Right cardiac atrium (tissue), 5 donors: ENCODE measurements around the gene NRXN2. TPM values are rescaled to one million over a fixed set of nuclear protein-coding genes. Genes with fewer than 3 reads are reported as not detected.

Experiments used
- ATAC-seq, 2 donors: fragments of 200-7000 bp; cut with Tn5 transposase; one replicate each; pipeline versions ENCODE4 v1.8.0 to v1.9.1; 2020; ENCODE audit warnings: moderate library complexity in 2 of 2, mild to moderate bottlenecking in 1 of 2
- DNase-seq, 3 donors: peaks; one replicate each; pipeline ENCODE4 v3.0.0-alpha.2; 2020
- H3K27ac ChIP-seq: one replicate; pipeline ENCODE4 v1.5.1; 2013; ENCODE audit warnings: mild to moderate bottlenecking, low read length, control low read depth, moderate library complexity
- H3K27me3 ChIP-seq: one replicate; pipeline ENCODE4 v1.6.1; 2013; ENCODE audit not compliant: control insufficient read depth, insufficient read depth
- H3K4me1 ChIP-seq: one replicate; pipeline ENCODE4 v1.6.1; 2013; ENCODE audit warnings: low read length; ENCODE audit not compliant: control insufficient read depth, insufficient read depth
- H3K4me3 ChIP-seq: one replicate; pipeline ENCODE4 v1.5.1; 2013; ENCODE audit warnings: low read length, control low read depth
- H3K9me3 ChIP-seq: one replicate; pipeline ENCODE4 v1.6.1; 2013; ENCODE audit warnings: low read length; ENCODE audit not compliant: control insufficient read depth
- WGBS: extraction: QIAGEN DNeasy Blood & Tissue Kit; methylation state at CpG from one replicate; pipeline ENCODE4 v1.1.7; 2013; 5-methylcytosine and 5-hydroxymethylcytosine counted together
- intact Hi-C, 4 donors: fragments of 100-400 bp; cut with DNase I; formaldehyde crosslinking; loops; one replicate each; pipeline versions ENCODE4 v1.11.0 to v1.14.0; 2022 to 2023
- polyA plus RNA-seq: library from polyadenylated mRNA; stranded (reverse); fragments of 200-250 nt; gene quantifications from one replicate; pipeline ENCODE4 v1.2.3, GENCODE V29; 2013
- total RNA-seq, 4 donors: library from RNA; stranded (reverse); fragmentation: NEBNext Ultra II Directional; extraction: Animal tissue kit (Norgen Biotek cat#: 25700); gene quantifications; one replicate each; pipeline ENCODE4 v1.2.1, GENCODE V29; 2021
- donor health status: healthy with polysubstance abuse.
- donor health status: DM: no; HTN: yes; CAD: no.
- donor health status: DM: no; HTN: no; CAD: no.
- donor health status: DM: no; HTN: yes; CAD: no; lungs with severe emphysema.
- donor health status: DM: yes; HTN: yes; CAD: no.

NRXN2 gene
- total and polyA plus RNA-seq, 5 donors = 2.1 to 5.7 (median 2.7) TPM

DNA sequence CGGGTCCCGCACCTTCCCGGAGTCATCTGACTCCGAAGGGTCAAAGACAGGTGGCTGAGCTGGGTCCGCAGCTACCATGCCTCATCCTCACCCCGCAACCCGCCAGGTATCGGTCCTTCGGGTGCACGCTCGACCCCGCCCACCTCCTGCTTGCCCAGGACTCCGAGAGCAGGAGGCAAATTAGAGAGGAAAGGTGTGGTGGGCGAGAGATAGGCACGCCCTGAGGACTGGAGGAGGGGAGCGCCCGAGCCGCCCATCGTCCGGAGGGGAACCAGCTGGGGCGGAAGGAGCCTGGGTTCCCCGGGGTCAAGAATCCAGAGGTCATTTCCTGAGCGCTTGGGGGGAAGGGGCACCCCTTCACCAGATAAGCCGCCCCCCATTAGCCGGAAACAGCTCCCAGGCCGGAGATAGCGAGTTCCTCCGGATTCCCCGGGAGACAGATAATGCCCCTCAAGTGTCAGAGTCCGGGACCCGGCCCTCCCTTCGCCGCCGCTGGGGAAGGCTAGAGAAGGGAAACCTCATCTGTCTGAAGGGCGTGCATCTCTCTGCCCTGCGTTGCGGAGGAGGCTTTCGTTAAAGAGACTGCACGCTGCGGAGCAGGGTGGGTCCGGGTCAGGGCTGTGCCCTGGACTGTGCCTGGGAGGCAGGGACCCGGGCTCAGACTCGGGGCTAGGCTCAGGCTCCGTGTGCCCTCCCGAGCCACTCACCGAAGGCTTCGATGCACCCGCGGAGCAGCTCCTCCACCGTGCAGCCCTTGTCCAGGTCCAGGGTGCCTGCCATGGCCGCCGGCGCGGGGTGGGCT lies 19.3 kb upstream of the NRXN2 start:
- WGBS = 12% methylated on average over 54 of the region's 54 CpGs
- Histone ChIP-seq H3K27me3 (no peaks in the 10 kb centered on the region), H3K27ac (no peak overlapping the region), H3K4me3 (peak overlapping the region; percentile 77), H3K4me1 (no peaks in the 10 kb centered on the region), H3K9me3 (no peaks in the 10 kb centered on the region)
- intact Hi-C loops = no loop called here
- ATAC-seq = peak in 1 of 2 donors; percentile 3
- DNase-seq = peak in 2 of 3 donors; percentile 68 to 81

DNA sequence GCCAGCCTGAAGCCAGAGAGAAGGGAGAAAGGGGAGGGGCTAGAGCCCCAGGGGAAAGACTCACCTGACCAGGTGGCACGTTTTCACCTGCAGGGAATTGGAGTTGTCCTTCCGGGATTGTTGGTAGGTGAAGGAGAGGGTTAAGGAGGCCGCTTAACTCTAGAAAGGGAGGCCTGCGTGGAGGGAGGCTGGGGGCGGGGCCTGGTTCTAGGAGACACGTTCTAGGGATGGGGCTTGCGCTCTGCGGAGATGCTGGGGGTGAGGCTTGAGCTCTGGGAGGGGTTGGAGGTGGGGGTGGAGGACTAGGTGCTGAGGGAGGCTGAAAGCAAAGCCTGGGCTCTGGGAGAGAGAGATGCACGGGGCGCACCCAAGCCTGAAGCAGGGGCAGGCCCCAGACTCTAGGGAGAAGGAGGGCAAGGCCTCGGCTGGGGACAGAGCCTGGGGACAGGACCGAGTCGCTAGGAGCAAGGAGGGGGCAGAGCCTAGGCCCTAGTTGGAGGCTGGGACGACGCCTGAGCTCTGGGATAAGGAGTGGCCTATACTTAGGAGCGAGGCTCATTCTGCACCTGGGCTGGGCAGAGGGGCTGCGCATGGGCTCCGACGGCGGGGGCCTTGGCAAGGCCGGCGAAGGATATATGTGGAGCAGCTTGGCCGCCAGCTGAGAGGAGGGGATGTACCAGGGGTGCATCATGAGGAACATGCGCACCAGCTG lies 18.5 kb upstream of the NRXN2 start:
- Histone ChIP-seq H3K9me3 (no peaks in the 10 kb centered on the region), H3K27ac (no peak overlapping the region), H3K4me3 (no peak overlapping the region), H3K4me1 (no peaks in the 10 kb centered on the region), H3K27me3 (no peaks in the 10 kb centered on the region)
- ATAC-seq (no peak), DNase-seq (peak in 2 of 3 donors; percentile 71 to 75)
- intact Hi-C loops = no loop called here
- 60% methylated on average over 24 of the region's 24 CpGs for WGBS

DNA sequence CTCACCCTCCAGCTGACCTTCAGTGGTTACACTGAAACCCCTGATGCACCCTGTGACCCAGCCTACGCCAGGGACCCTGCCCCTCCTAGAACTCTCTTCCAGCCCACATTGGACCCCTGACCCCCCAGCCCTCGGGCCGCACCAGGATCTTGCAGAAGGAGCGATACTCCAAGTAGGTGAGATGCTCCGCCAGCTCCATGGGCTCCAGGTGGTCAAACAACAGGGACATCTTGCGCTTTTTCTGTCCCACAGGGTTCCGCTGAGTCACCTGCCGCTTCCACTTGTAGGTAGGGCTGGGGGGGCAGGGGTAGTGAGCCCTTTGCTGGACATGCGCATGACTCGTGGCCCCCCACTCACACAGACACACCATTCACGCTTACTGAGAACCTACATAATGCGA lies 16.9 kb upstream of the NRXN2 start:
- no peak overlapping the region for H3K4me3 ChIP-seq
- 93% methylated on average over 12 of the region's 12 CpGs for WGBS
- no peaks in the 10 kb centered on the region for H3K4me1 ChIP-seq
- no peak for ATAC-seq
- no peak overlapping the region for H3K27ac ChIP-seq
- DNase-seq = peak in 2 of 3 donors; percentile 21 to 57
- intact Hi-C loops = no loop called here
- H3K9me3 ChIP-seq = no peaks in the 10 kb centered on the region
- no peaks in the 10 kb centered on the region for H3K27me3 ChIP-seq

DNA sequence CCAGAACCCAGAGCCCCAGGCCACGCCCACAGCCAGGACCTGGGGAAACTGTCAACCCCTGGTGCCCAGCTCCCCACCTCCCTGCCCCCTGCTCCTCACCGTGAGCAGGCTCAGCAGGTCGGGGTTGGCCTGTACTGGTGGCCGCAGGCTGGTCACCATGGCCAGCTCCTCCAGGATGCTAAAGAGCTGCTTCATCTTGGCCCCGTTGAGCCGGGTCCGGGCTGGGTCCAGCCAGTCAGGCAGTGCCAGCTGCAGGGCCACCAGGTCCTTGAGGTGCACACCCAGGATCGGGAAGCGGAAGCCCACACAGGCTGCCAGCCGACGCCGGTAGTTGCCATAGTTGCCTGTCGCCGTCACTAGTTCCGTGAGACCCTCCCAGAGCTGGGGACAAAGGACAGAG lies 13.7 kb upstream of the NRXN2 start:
- H3K27me3 ChIP-seq = no peaks in the 10 kb centered on the region
- WGBS = 96% methylated on average over 15 of the region's 15 CpGs
- H3K4me3 ChIP-seq = no peak overlapping the region
- no peaks in the 10 kb centered on the region for H3K9me3 ChIP-seq
- intact Hi-C loops = no loop called here
- DNase-seq = no peak
- no peak overlapping the region for H3K27ac ChIP-seq
- H3K4me1 ChIP-seq = no peaks in the 10 kb centered on the region
- no peak for ATAC-seq

DNA sequence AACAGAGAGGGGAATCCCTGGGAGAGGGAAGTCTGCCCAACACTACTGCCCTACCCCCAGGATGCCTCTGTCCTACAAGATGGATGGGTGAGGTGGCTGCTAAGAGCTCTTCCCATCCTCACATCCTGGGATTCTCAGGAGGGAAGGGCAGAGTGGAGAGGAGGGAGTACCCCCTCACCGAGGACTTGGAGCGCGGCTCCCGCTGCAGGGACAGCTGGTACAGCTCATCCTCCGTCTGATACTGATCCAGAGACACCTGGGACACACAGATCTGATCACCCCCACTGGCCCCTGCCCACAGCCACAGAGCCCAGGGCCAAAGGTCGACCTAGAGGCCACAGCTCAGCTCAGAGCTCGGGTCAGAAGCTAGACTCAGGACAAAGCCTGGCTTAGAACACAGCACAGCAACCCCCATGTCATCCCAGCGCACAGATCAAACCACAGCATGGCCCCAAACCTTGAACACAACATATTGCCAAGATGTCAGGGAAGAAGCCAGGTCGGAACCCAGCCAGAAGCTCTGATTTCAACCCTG lies 12.8 kb upstream of the NRXN2 start:
- WGBS = 87% methylated on average over 9 of the region's 9 CpGs

DNA sequence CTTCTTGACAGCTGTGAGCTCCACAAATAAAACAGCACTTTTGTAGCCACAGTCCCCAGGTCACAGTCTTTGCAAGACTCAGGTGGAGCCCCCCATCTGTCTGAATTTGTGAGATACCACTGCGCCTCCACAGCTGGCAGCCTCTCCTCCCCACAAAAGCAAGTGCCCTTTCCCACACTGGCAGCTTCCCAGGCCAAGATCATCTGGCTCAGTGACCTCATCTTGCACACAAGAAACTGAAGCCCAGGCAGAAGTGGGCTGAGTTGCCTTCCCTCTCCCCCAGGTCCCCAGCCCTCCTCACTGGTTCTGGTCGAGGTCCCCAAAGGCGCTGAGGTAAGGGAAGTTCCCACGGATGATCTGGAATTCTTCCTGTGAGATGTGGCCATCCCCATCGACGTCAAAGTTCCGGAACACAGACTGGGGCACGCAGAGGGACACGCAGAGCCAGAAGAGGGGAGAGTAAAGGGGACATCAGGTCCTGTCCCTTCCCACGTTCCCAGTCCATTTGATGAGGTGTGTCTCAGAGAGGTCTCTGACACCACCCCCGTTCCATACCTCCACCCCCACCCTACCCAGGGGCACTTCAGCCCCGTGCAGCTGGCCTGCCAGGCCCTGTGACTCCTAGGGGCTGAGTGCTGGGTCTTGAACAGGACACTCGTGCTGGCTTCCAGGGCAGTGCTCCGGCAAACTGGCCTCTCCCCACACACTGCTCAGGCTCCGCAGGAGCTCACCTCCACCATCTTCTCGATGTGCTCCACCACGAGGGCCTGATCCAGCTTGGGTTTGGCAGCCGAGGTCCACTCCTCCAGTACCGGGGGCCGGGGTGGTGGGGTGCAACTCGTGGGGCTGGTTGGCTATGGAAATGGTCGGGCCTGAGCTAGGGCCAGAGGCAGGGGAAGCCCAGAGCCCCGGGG lies 12.1 kb upstream of the NRXN2 start:
- Histone ChIP-seq H3K9me3 (no peaks in the 10 kb centered on the region), H3K4me1 (no peaks in the 10 kb centered on the region), H3K27ac (no peak overlapping the region), H3K27me3 (no peaks in the 10 kb centered on the region), H3K4me3 (no peak overlapping the region)
- intact Hi-C loops = no loop called here
- DNase-seq = peak in 2 of 3 donors; percentile 23 to 28
- peak in 1 of 2 donors; percentile 22 for ATAC-seq
- WGBS = 77% methylated on average over 23 of the region's 23 CpGs

More for the DNA sequence above, 12.8 kb upstream of the NRXN2 start:
- Histone ChIP-seq H3K9me3 (no peaks in the 10 kb centered on the region), H3K27ac (no peak overlapping the region), H3K4me3 (no peak overlapping the region), H3K4me1 (no peaks in the 10 kb centered on the region), H3K27me3 (no peaks in the 10 kb centered on the region)
- intact Hi-C loops = no loop called here
- ATAC-seq (peak; percentile 5 to 15), DNase-seq (peak in 1 of 3 donors; percentile 49)

DNA sequence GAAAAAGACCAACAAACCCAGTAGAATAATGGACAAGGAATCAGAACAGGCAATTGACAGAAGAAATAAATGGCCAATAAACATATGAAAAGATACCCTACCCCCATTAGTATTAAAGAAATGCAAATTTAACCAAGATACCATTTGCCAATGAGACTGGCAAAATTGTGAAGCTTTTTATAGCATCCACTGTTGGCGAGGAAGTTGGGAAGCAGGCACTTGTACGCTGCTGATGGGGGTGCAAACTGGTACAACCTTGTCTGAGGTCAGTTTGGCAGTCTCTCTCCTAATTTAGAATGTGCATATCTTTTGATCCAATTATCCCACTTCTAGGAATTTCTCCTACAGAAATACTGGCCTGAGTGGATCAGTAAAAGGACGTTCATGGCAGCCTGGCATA lies 8.6 kb upstream of the NRXN2 start:
- Histone ChIP-seq H3K27me3 (no peaks in the 10 kb centered on the region), H3K4me3 (no peak overlapping the region), H3K9me3 (no peaks in the 10 kb centered on the region), H3K4me1 (no peaks in the 10 kb centered on the region), H3K27ac (no peak overlapping the region)
- WGBS = 80% methylated on average over 3 of the region's 3 CpGs
- intact Hi-C loops = no loop called here
- no peak for ATAC-seq
- DNase-seq = peak in 1 of 3 donors; percentile 4

DNA sequence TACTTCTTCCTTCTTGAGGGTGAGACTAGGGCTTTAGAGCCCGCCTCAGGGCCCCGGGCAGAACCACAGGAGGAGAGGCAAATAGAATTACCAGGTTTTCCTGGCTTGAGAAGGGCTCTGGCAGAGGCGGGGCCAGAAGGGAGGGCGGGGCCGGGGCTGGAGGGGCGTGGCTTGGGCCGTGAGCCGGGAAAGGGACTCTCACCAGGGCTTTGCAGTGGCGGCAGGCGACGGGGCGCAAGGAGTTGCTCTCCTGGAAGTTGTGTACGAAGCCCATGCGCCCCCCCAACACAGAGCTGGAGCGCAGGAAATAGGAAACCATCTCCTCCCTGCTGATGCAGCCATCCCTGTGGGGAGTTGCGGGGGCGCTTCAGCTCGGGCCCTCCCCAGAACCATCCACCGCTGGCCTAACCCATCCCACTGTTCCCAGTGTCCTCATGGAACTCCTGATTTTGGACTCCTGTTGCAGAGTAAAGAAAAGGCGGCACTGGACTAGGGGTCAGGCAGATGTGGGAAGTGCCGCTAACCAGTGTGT lies 6.9 kb upstream of the NRXN2 start:
- H3K4me3 ChIP-seq = no peak overlapping the region
- ATAC-seq (peak; percentile 71 to 79), DNase-seq (peak in 2 of 3 donors; percentile 72 to 76)
- H3K4me1 ChIP-seq = no peaks in the 10 kb centered on the region
- no peaks in the 10 kb centered on the region for H3K9me3 ChIP-seq
- intact Hi-C loops = no loop called here
- H3K27me3 ChIP-seq = no peaks in the 10 kb centered on the region
- no peak overlapping the region for H3K27ac ChIP-seq
- WGBS = 34% methylated on average over 21 of the region's 21 CpGs

DNA sequence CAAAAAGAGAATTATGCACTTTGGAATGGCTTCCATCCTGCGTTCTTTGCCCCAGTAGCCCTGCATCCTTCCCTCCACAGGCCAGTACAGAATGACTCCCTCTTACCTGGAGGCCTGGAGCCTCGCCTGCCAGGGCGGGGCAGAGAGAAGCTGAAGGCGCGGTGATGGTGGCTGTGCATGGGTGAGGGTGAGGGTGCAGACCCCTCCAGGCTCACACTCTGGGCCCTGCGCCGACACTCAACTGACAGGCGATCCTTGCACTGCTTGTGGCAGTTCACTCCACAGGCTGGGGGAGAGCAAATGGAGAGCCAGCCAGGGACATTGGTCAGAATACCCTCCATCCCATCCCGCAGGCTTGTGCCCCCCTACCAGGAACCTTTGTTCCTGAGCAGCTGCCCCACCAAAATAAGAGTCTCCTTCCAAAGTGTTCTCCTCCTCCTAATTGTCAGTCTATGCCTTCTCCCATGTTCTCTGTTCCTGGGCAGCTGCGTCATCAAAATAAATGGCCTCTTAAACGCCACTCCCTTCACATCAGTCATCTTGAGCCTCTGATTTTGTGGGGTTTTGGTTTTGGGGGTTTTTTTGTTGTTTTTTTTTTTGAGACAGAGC lies 5.9 kb upstream of the NRXN2 start:
- Histone ChIP-seq H3K27ac (no peak overlapping the region), H3K9me3 (no peaks in the 10 kb centered on the region), H3K4me3 (no peak overlapping the region), H3K4me1 (no peaks in the 10 kb centered on the region), H3K27me3 (no peaks in the 10 kb centered on the region)
- ATAC-seq = no peak
- intact Hi-C loops = no loop called here
- DNase-seq = peak in 2 of 3 donors; percentile 26 to 31
- WGBS = 96% methylated on average over 11 of the region's 11 CpGs

DNA sequence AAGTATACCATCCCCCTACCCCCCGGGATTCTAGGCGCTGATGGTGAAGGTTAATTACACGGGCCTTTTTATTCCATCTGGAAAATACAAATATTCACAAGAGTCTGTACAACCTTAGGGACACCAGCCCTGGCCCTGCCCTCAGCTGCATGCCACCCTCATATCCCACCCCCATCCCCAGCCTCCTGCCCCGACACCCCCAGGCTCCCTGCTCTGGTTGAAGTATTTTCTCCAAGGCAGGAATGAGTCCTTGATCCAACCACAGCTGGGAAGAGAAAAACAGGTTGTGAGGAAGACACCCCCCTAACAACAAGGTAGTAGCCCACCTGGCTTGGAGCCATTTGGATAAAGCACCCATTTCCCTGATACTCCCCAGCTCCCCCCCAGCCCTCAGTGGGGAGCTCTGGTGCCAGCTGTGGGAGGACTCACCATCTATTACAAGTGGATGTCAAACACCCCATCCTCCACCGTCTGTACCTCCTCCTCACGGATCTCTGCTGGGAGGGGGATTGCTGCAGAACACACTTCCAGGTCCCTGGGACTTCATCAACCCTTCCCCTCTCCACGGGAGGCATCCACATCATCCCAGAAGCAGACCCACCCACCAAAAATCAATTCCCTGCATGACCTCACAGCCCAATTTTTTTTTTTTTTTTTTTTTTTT lies 4.0 kb upstream of the NRXN2 start:
- intact Hi-C loops = no loop called here
- WGBS = 77% methylated on average over 7 of the region's 7 CpGs
- Histone ChIP-seq H3K9me3 (no peaks in the 10 kb centered on the region), H3K4me3 (no peak overlapping the region), H3K4me1 (no peaks in the 10 kb centered on the region), H3K27me3 (no peaks in the 10 kb centered on the region), H3K27ac (no peak overlapping the region)
- DNase-seq = peak in 1 of 3 donors; percentile 4
- no peak for ATAC-seq
